GM23248 (cell line): ENCODE data around the gene DDX11. TPM values are rescaled to one million over a fixed set of nuclear protein-coding genes. Genes with fewer than 3 reads are reported as not detected.
"Not testable (repeated sequence)": the region's sequence is repeated elsewhere in the genome, so short reads cannot be mapped to it uniquely, and the experiment has no call there.

Experiments
- DNase-seq: peaks from one replicate; pipeline ENCODE4 v3.0.0-alpha.2; 2015
- H2AFZ ChIP-seq: fragments of 200-600 bp; sonication (generic); 2 replicates; pipeline ENCODE4 v1.6.1; 2016; ENCODE audit warnings: antibody characterized with exemption
- H3F3A ChIP-seq: fragments of 200-600 bp; sonication (generic); 2 replicates; pipeline ENCODE4 v1.6.1; 2016; ENCODE audit warnings: mild to moderate bottlenecking, antibody characterized with exemption, mixed run types; ENCODE audit not compliant: insufficient read depth
- H3K27ac ChIP-seq: fragments of 200-600 bp; sonication (generic); 2 replicates; pipeline ENCODE4 v1.5.1; 2016; ENCODE audit warnings: mild to moderate bottlenecking
- H3K27me3 ChIP-seq: fragments of 200-600 bp; sonication (generic); replicated peaks from 2 replicates; pipeline ENCODE4 v1.6.1; 2016; ENCODE audit warnings: mild to moderate bottlenecking; ENCODE audit not compliant: insufficient read depth
- H3K36me3 ChIP-seq: fragments of 200-600 bp; sonication (generic); 2 replicates; pipeline ENCODE4 v1.6.1; 2016; ENCODE audit warnings: low read depth, mild to moderate bottlenecking
- H3K4me1 ChIP-seq: fragments of 200-600 bp; sonication (generic); 2 replicates; pipeline ENCODE4 v1.6.1; 2016; ENCODE audit warnings: mild to moderate bottlenecking; ENCODE audit not compliant: insufficient read depth
- H3K4me2 ChIP-seq: fragments of 200-600 bp; sonication (generic); one replicate; pipeline ENCODE4 v1.6.1; 2016; ENCODE audit warnings: mild to moderate bottlenecking; ENCODE audit not compliant: unreplicated experiment
- H3K4me3 ChIP-seq: fragments of 200-600 bp; sonication (generic); 2 replicates; pipeline ENCODE4 v1.5.1; 2016; ENCODE audit warnings: mild to moderate bottlenecking
- H3K79me2 ChIP-seq: fragments of 200-600 bp; sonication (generic); 2 replicates; pipeline ENCODE4 v1.6.1; 2016; ENCODE audit warnings: mild to moderate bottlenecking; ENCODE audit not compliant: insufficient read depth
- H3K9ac ChIP-seq: fragments of 200-600 bp; sonication (generic); 2 replicates; pipeline ENCODE4 v1.6.1; 2016; ENCODE audit warnings: mild to moderate bottlenecking
- H3K9me2 ChIP-seq: fragments of 200-600 bp; sonication (generic); 2 replicates; pipeline ENCODE4 v1.6.1; 2016; ENCODE audit warnings: mixed run types, mild to moderate bottlenecking, moderate library complexity; ENCODE audit not compliant: insufficient read depth
- H3K9me3 ChIP-seq: fragments of 200-600 bp; sonication (generic); one replicate; pipeline ENCODE4 v1.6.1; 2017; ENCODE audit warnings: low read depth
- H4K20me1 ChIP-seq: fragments of 200-600 bp; sonication (generic); 2 replicates; pipeline ENCODE4 v1.6.0; 2016; ENCODE audit not compliant: insufficient read depth
- WGBS, 2 experiments: methylation state at CpG; one replicate each; pipeline ENCODE4 v1.1.6; 2015 to 2017; ENCODE audit warnings: low lambda C conversion rate in 2 of 2, low coverage in 1 of 2; ENCODE audit errors: missing lambda C conversion rate in 2 of 2; 5-methylcytosine and 5-hydroxymethylcytosine counted together
- in situ Hi-C: fragments of 300-500 bp; cut with MboI; formaldehyde crosslinking; loops from 2 replicates; pipeline ENCODE4 v1.15.0; 2020
- polyA plus RNA-seq: library from polyadenylated mRNA; unstranded; fragments of >200 nt; fragmentation: Nextera tagmentation; extraction: Ambion mirVana; gene quantifications from 2 replicates; pipeline ENCODE4 v1.2.1, GENCODE V29; 2016
- total RNA-seq: library from RNA; depleted of rRNA; stranded (reverse); fragments of >200 nt; shearing (Covaris generic); gene quantifications from 2 replicates; pipeline ENCODE4 v1.2.3, GENCODE V29; 2014

Gene DDX11
- total and polyA plus RNA-seq, 2 experiments from 2014 or later, result 5.0 to 6.1 TPM

DNA sequence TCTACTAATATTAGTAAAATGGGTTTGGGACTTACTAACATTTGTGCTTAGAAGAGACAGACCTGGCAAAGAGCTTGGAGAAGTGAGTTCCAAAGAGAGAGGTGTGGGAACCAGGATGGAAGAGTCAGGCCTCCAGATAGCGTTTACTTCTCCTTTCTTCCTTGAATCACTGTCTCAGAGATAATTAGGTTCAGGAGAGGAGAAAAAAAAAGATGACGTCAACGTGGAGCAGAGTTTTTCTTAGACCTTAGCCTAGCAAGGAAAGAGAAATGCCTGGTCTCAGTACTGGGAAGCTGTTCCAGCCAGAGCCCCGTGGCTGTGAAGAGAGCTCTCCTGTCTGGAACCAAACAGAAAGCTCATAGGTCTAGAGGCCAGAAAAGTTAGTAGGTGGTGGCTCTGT lies 3.4 kb downstream of the DDX11 start:
- H3K9me3 ChIP-seq, H3K27me3 ChIP-seq, H4K20me1 ChIP-seq, DNase-seq, H3K4me2 ChIP-seq, H3K9ac ChIP-seq, H3K9me2 ChIP-seq, H3K27ac ChIP-seq, H2AFZ ChIP-seq, H3K79me2 ChIP-seq, in situ Hi-C loops, H3K4me3 ChIP-seq, H3K36me3 ChIP-seq, H3K4me1 ChIP-seq, H3F3A ChIP-seq: not testable (repeated sequence)
- WGBS, 2 experiments, result 89 to 90% methylated on average over 3 to 4 of the region's 4 CpGs

DNA sequence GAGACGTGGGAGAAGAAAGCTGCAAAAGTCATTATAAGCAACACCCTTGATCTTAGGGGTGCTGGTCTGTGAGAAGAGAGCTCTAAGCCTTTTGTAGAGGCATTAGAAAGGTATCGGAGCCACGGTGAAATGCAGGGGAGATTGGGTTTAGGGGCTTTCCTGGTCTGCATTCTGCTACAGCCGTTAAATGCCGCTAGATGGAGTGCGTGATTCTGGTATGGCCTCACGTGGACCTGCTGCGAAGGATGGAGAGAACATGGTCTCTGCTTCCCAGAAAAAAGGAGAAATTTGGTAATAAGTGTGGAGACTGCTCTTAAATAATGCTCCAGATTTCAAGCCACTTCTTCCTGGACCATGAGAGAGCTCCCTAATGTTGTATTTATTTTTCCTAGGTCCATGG lies 4.3 kb downstream of the DDX11 start:
- H3K9me2 ChIP-seq, H3F3A ChIP-seq, H3K4me2 ChIP-seq, H3K9me3 ChIP-seq, H3K36me3 ChIP-seq, H3K4me1 ChIP-seq, H3K4me3 ChIP-seq, H3K27ac ChIP-seq, H2AFZ ChIP-seq, H3K79me2 ChIP-seq, DNase-seq, in situ Hi-C loops, H4K20me1 ChIP-seq, H3K27me3 ChIP-seq, H3K9ac ChIP-seq: not testable (repeated sequence)
- WGBS, 2 experiments, result 97 to 98% methylated on average over 8 of the region's 8 CpGs

DNA sequence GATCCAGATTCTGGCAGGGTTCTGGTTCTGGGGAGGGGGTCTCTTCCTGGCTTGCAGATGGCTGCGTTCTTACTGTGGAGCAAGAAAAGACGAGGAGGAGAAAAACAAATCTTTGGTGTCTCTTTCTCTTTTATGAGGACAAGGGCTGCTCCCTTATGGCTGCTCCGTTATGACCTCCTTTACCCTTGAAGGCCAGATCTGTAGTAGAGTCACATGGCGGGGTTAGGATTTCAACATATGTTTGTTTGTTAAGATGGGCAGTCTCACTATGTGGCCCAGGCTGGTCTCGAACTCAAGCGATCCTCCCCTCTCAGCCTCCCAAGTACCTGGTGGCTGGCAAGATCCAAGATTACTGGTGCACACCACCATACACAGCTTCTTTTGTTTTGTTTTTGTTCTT lies 5.8 kb downstream of the DDX11 start:
- H3K27ac ChIP-seq, H3K4me3 ChIP-seq, in situ Hi-C loops, H4K20me1 ChIP-seq, H3K9me2 ChIP-seq, H3K36me3 ChIP-seq, H3K4me2 ChIP-seq, H3K79me2 ChIP-seq, DNase-seq, H3K27me3 ChIP-seq, H3K9ac ChIP-seq, H3K4me1 ChIP-seq, H3F3A ChIP-seq, H3K9me3 ChIP-seq, H2AFZ ChIP-seq: not testable (repeated sequence)
- WGBS, 2 experiments, result 100% methylated on average over 2 of the region's 6 CpGs; no CpG with 5 or more reads in 1 of the 2 experiments

DNA sequence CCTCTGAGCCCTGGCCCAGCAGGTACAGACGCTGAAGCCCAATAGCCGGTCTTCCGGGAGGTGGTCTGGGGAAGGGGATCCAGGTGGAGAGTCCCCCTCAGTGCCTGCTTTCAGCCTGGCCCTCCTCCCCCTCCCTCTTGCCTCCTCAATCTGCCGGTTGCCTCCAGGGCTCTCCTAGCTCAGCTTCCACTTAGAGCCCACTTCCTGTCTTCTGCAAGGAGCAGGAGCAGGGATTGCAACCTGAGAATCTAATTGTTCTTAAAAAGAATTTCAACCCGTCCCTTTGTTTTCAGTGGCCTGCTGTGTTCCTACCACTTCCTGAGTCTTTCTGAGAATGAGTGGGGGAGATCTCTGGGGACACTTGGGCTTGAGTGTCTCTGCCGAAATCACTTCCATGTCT lies 6.6 kb downstream of the DDX11 start:
- H3K79me2 ChIP-seq, H2AFZ ChIP-seq, H4K20me1 ChIP-seq, DNase-seq, H3K36me3 ChIP-seq, H3K4me3 ChIP-seq, H3F3A ChIP-seq, H3K9me2 ChIP-seq, in situ Hi-C loops, H3K4me2 ChIP-seq, H3K9ac ChIP-seq, H3K4me1 ChIP-seq, H3K27ac ChIP-seq, H3K9me3 ChIP-seq, H3K27me3 ChIP-seq: not testable (repeated sequence)
- 46 to 58% methylated on average over 3 to 5 of the region's 6 CpGs for WGBS, 2 experiments

DNA sequence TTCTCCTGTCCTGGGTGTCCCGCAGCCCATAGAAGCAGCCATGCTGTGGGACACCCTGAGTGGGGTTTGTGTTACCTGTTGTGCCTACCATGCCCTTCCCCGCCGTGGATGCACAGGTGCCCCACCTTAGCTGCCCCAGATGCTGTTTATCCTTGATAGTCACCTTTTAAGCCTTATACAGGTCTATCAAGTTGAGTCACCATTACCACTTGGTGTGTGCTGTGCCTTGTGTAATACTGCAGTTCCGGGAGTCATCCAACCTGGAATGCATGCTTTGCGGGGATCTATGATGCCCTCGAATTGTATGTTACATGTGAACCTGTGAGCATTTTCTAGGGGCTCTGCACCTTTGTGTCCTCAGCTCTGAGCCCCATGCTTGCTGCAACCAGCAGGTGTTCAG lies 7.6 kb downstream of the DDX11 start:
- DNase-seq, H2AFZ ChIP-seq, H3K9ac ChIP-seq, H3K36me3 ChIP-seq, H3K4me2 ChIP-seq, H3K9me2 ChIP-seq, H3K4me1 ChIP-seq, H3F3A ChIP-seq, H3K27me3 ChIP-seq, H3K9me3 ChIP-seq, H4K20me1 ChIP-seq, H3K79me2 ChIP-seq, H3K4me3 ChIP-seq, H3K27ac ChIP-seq, in situ Hi-C loops: not testable (repeated sequence)
- 81 to 90% methylated on average over 4 to 6 of the region's 6 CpGs for WGBS, 2 experiments

DNA sequence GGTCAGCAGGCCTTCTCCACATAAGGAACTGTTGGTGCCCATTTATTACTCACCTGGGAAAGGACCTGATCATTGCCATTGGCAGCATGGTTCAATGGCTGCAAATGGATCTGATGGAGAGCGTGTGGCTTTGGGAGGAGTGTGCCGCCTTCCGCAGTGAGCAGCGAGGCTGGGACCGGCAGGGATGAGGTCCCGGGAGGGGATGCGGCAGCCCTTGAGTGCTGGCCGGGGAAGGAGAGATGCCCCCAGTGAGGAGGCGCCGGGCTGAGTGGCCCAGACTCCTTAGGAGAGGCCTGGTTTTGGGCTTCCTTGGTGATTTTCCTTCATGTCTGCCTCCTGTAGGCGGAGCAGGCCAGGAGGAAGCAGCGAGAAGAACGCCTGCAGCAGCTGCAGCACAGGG lies 10.6 kb downstream of the DDX11 start:
- in situ Hi-C loops, H3K4me1 ChIP-seq, H3K9me3 ChIP-seq, H3K9ac ChIP-seq, H3K4me3 ChIP-seq, DNase-seq, H2AFZ ChIP-seq, H3K36me3 ChIP-seq, H3K79me2 ChIP-seq, H4K20me1 ChIP-seq, H3K27ac ChIP-seq, H3K4me2 ChIP-seq, H3F3A ChIP-seq, H3K9me2 ChIP-seq, H3K27me3 ChIP-seq: not testable (repeated sequence)
- WGBS, 2 experiments, result 95 to 98% methylated on average over 9 to 13 of the region's 13 CpGs

DNA sequence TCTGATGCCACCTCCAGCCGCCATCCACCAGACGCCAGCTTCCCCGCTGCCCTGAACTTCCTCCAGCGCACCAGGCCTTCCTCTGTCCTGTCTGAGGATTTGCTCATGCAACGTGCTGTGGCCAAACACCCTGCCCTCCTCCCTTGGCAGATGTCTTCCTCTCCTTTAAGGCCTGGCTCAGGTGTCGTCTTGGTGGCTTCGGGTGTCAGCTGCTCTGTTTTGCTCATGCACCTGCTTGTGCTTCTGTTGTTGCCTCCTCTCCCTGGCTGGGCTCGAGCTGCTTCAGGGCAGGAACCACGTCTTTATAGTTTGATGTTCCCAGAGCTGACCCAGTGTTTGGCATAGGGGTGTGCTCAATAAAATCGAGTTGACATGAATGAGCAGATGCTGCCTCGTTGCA lies 12.4 kb downstream of the DDX11 start:
- H2AFZ ChIP-seq, H4K20me1 ChIP-seq, H3K27me3 ChIP-seq, H3K36me3 ChIP-seq, H3K4me1 ChIP-seq, H3K4me3 ChIP-seq, H3K9me2 ChIP-seq, H3F3A ChIP-seq, DNase-seq, H3K79me2 ChIP-seq, in situ Hi-C loops, H3K9me3 ChIP-seq, H3K27ac ChIP-seq, H3K9ac ChIP-seq, H3K4me2 ChIP-seq: not testable (repeated sequence)
- 86 to 93% methylated on average over 6 to 11 of the region's 11 CpGs for WGBS, 2 experiments

DNA sequence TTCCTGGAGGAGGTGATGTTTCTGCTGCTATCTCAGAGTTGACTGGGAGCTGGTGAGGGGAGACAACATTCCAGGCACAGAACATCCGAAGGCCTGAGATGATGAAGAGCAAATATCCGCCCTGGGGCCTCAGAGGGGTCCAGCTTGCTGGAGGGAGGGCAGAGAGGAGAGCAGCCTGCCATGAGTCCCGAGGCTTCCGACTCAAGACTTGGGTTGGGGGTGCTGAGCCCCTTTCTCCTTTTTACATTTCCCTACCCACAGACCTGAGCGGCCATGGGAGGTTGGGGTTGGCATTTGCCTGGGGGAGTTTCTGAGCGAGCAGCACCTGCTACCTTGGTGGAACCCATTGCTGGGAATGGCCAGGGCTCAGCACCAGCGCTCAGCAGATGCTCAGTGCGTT lies 13.8 kb downstream of the DDX11 start:
- DNase-seq, H3K79me2 ChIP-seq, H3K4me3 ChIP-seq, H3K27ac ChIP-seq, in situ Hi-C loops, H3K27me3 ChIP-seq, H4K20me1 ChIP-seq, H2AFZ ChIP-seq, H3K9ac ChIP-seq, H3F3A ChIP-seq, H3K4me2 ChIP-seq, H3K9me2 ChIP-seq, H3K36me3 ChIP-seq, H3K9me3 ChIP-seq, H3K4me1 ChIP-seq: not testable (repeated sequence)
- 82 to 91% methylated on average over 6 to 8 of the region's 8 CpGs for WGBS, 2 experiments
